ENCODE data around the gene TAGLN2.

The TAGLN2 gene

DNA sequence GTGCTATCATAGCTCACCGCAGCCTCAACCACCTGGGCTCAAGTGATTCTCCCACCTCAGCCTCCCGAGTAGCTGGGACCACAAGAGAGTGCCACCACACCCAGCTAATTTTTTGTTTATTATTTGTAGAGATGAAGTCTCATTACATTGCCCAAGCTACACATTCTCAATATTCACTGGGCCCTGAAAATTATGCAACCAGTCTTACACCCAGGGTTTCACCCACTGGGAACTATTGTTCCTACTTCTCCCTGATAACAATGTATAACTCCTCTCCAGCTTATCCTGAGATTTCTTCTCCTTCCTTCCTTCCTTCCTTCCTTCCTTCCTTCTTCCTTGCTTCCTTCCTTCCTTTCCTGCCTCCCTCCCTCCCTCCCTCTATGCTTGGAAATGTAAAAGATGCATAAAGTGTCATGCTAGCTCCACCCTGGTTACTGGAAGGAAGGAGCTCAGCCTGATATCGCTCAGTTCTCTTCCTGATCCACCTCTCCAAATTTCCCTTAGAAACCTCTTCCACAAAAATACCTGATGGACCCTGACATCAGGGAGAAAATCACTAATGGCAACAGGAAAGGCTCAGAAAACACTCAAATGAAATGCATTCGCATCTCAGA is 51.7 kb downstream of the TAGLN2 start:
- no peaks in the 10 kb centered on the region for H3K9me3 ChIP-seq (ENCODE audit: control insufficient read depth in 1 of 2, low read length in 2 of 2)
- no peaks in the 10 kb centered on the region for H3K27me3 ChIP-seq (ENCODE audit: low read depth, low read length)
- H3K4me3 ChIP-seq (ENCODE audit: low read depth in 1 of 2, low read length in 2 of 2) = no peak overlapping the region
- no peaks in the 10 kb centered on the region for H3K4me1 ChIP-seq (ENCODE audit: control insufficient read depth in 1 of 2, insufficient read depth in 2 of 2, low read length in 2 of 2)
- peaks cover 0 to 4% of the 10 kb centered on the region in 2 donors for H3K36me3 ChIP-seq (ENCODE audit: control insufficient read depth in 1 of 2, insufficient read depth in 2 of 2, low read length in 2 of 2)
- H3K27ac ChIP-seq (ENCODE audit: low read length) = no peak overlapping the region

DNA sequence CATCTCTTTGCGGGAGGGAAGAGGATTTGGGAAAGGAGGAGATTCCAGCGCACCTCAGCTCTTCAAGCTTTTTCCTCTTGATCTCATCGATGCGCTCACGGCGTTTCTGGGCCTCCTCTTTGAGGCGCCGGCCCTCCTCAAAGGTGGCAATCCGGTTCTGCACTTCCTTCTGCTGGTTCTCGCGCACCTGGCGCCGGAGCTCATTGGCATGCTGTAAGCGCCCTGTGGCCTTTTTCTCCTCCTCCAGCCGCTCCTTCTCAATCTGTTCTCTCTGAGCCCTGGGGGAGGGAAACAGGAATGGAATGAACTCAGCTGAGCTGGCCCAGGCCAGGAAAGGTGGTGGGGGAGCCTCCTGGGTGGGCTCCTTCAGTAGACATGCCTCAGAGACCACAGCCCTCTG is 52.4 kb downstream of the TAGLN2 start:
- Histone ChIP-seq H3K4me1 (ENCODE audit: control insufficient read depth in 1 of 2, insufficient read depth in 2 of 2, low read length in 2 of 2) (peaks cover 0 to 3% of the 10 kb centered on the region in 2 donors), H3K4me3 (ENCODE audit: low read depth in 1 of 2, low read length in 2 of 2) (no peak overlapping the region), H3K9me3 (ENCODE audit: control insufficient read depth in 1 of 2, low read length in 2 of 2) (no peaks in the 10 kb centered on the region)

DNA sequence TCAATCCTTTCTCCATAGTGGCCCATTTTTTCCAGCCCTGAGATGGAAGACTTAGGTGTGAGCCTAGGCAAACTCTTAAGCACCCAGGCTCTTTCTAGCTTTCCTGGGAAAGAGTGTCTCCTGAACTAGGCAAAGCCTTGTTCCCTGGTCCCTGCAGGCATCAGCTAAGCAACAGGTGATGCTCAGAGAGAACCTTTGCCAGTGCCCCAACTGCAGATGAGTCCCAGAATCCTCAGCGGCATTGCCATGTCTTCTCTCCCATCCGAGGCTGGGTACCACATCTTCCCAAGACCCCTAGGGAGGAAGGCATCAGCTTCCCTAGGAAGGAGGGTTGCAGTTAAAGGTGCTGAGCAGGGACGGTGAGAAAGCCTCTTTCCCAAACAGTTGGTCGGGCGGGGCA is 54.6 kb downstream of the TAGLN2 start:
- Histone ChIP-seq H3K36me3 (ENCODE audit: control insufficient read depth in 1 of 2, insufficient read depth in 2 of 2, low read length in 2 of 2) (peaks cover 0 to 4% of the 10 kb centered on the region in 2 donors), H3K9me3 (ENCODE audit: control insufficient read depth in 1 of 2, low read length in 2 of 2) (no peaks in the 10 kb centered on the region), H3K27me3 (ENCODE audit: low read depth, low read length) (no peaks in the 10 kb centered on the region), H3K27ac (ENCODE audit: low read length) (no peak overlapping the region), H3K4me1 (ENCODE audit: control insufficient read depth in 1 of 2, insufficient read depth in 2 of 2, low read length in 2 of 2) (peaks cover 0 to 7% of the 10 kb centered on the region in 2 donors), H3K4me3 (ENCODE audit: low read depth in 1 of 2, low read length in 2 of 2) (no peak overlapping the region)

More for the DNA sequence above, 52.4 kb downstream of the TAGLN2 start:
- Histone ChIP-seq H3K27me3 (ENCODE audit: low read depth, low read length) (no peaks in the 10 kb centered on the region), H3K27ac (ENCODE audit: low read length) (no peak overlapping the region), H3K36me3 (ENCODE audit: control insufficient read depth in 1 of 2, insufficient read depth in 2 of 2, low read length in 2 of 2) (peaks cover 0 to 4% of the 10 kb centered on the region in 2 donors)

DNA sequence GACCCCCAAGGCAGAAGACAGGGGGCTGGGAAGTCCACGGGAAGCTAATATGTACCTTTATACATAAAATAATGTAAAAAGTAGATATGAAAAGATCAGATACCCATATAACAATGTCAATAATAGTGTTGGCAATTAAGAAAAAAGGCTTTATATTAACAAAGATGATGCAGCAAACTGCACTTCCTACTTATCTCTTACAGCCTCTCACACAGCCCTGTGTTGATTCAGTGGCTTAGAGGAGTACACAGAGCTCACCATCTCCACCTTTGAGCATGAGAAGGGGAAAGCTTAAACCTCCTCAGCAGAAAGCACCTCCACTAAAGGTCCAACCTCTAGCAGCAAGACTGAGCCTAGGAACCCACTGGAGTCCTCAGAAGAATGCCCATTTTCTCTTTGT is 55.7 kb downstream of the TAGLN2 start:
- H3K36me3 ChIP-seq (ENCODE audit: control insufficient read depth in 1 of 2, insufficient read depth in 2 of 2, low read length in 2 of 2) = peaks cover 0 to 4% of the 10 kb centered on the region in 2 donors
- H3K9me3 ChIP-seq (ENCODE audit: control insufficient read depth in 1 of 2, low read length in 2 of 2) = no peaks in the 10 kb centered on the region
- H3K4me1 ChIP-seq (ENCODE audit: control insufficient read depth in 1 of 2, insufficient read depth in 2 of 2, low read length in 2 of 2) = peaks cover 0 to 7% of the 10 kb centered on the region in 2 donors
- no peak overlapping the region for H3K27ac ChIP-seq (ENCODE audit: low read length)
- H3K27me3 ChIP-seq (ENCODE audit: low read depth, low read length) = no peaks in the 10 kb centered on the region
- H3K4me3 ChIP-seq (ENCODE audit: low read depth in 1 of 2, low read length in 2 of 2) = no peak overlapping the region

DNA sequence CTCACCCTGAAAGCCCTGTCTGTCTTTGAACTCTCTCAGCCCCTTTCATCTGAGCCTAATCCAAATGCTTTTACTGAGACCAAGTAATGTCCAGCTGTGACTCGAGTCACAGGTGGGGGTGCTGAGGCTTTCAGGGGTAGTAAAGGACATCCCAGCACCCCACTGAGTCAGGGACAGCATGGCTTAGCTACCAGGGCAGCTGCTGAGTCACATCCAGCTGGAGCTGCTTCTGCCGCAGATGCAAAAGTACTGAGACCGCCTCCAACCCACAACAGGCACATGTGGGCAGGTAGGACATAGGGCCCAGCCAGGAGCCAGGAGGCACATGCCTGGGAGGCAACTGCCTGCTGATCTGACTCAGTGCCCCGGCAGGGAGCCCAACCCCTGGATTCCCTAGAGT is 56.1 kb downstream of the TAGLN2 start:
- peaks cover 0 to 7% of the 10 kb centered on the region in 2 donors for H3K4me1 ChIP-seq (ENCODE audit: control insufficient read depth in 1 of 2, insufficient read depth in 2 of 2, low read length in 2 of 2)
- H3K27me3 ChIP-seq (ENCODE audit: low read depth, low read length) = no peaks in the 10 kb centered on the region
- H3K4me3 ChIP-seq (ENCODE audit: low read depth in 1 of 2, low read length in 2 of 2) = no peak overlapping the region
- no peaks in the 10 kb centered on the region for H3K9me3 ChIP-seq (ENCODE audit: control insufficient read depth in 1 of 2, low read length in 2 of 2)
- H3K27ac ChIP-seq (ENCODE audit: low read length) = no peak overlapping the region
- peaks cover 0 to 4% of the 10 kb centered on the region in 2 donors for H3K36me3 ChIP-seq (ENCODE audit: control insufficient read depth in 1 of 2, insufficient read depth in 2 of 2, low read length in 2 of 2)

DNA sequence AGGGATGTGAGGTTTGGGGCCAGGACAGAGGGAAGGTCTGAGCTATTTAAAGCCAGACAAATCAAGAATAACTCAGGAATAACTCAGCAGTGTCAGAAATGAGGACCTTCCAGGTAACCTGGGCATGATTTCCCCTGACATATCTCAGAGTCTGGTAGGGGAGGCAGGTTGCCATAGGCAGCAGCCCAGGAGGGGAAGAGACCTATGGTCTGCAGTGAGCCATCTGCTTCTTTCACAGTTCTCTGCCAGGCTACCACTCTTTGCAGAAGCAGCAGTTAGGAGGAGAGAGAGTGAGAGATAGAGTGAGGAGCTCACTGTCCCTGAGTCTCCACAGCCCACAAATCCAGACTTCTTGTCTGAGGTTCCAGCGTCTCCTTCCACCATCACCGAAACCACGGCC is 56.5 kb downstream of the TAGLN2 start:
- Histone ChIP-seq H3K27ac (ENCODE audit: low read length) (no peak overlapping the region), H3K9me3 (ENCODE audit: control insufficient read depth in 1 of 2, low read length in 2 of 2) (no peaks in the 10 kb centered on the region), H3K4me1 (ENCODE audit: control insufficient read depth in 1 of 2, insufficient read depth in 2 of 2, low read length in 2 of 2) (peaks cover 0 to 7% of the 10 kb centered on the region in 2 donors), H3K4me3 (ENCODE audit: low read depth in 1 of 2, low read length in 2 of 2) (no peak overlapping the region), H3K36me3 (ENCODE audit: control insufficient read depth in 1 of 2, insufficient read depth in 2 of 2, low read length in 2 of 2) (peaks cover 0 to 4% of the 10 kb centered on the region in 2 donors), H3K27me3 (ENCODE audit: low read depth, low read length) (no peaks in the 10 kb centered on the region)

Measured in muscle layer of duodenum (tissue), 2 donors.